BE2C (cell line): Measurements from ENCODE around the gene ITPRIP.

ENCODE experiments used
- DNase-seq: peaks from one replicate; pipeline ENCODE4 v3.0.0-alpha.2; 2020
- H3K27me3 ChIP-seq: fragments of 250-450 bp; sonication (Bioruptor Pico); 2 replicates; pipeline ENCODE4 v1.5.1; 2020; ENCODE audit warnings: mild to moderate bottlenecking
- H3K36me3 ChIP-seq: fragments of 250-450 bp; sonication (Bioruptor Pico); 2 replicates; pipeline ENCODE4 v1.5.1; 2020; ENCODE audit warnings: mild to moderate bottlenecking
- H3K4me1 ChIP-seq: fragments of 250-450 bp; sonication (Bioruptor Pico); 2 replicates; pipeline ENCODE4 v1.5.1; 2020
- H3K4me3 ChIP-seq: 2 replicates; pipeline ENCODE4 v1.5.1; 2011; ENCODE audit warnings: low read depth, low read length
- H3K9me3 ChIP-seq: fragments of 250-450 bp; sonication (Bioruptor Pico); 2 replicates; pipeline ENCODE4 v1.5.1; 2020
- CTCF ChIP-seq: IDR thresholded peaks from 2 replicates; pipeline ENCODE4 v1.5.1; 2012; ENCODE audit warnings: mild to moderate bottlenecking, low read depth, low read length

Gene ITPRIP

GRCh38 chr10:104321725-104322415, 16.4 kb downstream of the ITPRIP start:
- no peak for DNase-seq
- H3K4me3 ChIP-seq, result no peak overlapping the region
- no peaks in the 10 kb centered on the region for H3K4me1 ChIP-seq
- no peak for TF ChIP-seq CTCF
- H3K9me3 ChIP-seq, result no peaks in the 10 kb centered on the region
- no peaks in the 10 kb centered on the region for H3K36me3 ChIP-seq
- no peaks in the 10 kb centered on the region for H3K27me3 ChIP-seq

GRCh38 chr10:104321226-104321625, 17.0 kb downstream of the ITPRIP start:
- TF ChIP-seq CTCF, result no peak
- Histone ChIP-seq H3K36me3 (no peaks in the 10 kb centered on the region), H3K9me3 (no peaks in the 10 kb centered on the region), H3K27me3 (no peaks in the 10 kb centered on the region), H3K4me1 (no peaks in the 10 kb centered on the region), H3K4me3 (no peak overlapping the region)
- no peak for DNase-seq

- TF ChIP-seq CTCF, result no peak
- no peak overlapping the region for H3K4me3 ChIP-seq
- no peaks in the 10 kb centered on the region for H3K27me3 ChIP-seq
- no peaks in the 10 kb centered on the region for H3K9me3 ChIP-seq
- no peaks in the 10 kb centered on the region for H3K36me3 ChIP-seq
- no peaks in the 10 kb centered on the region for H3K4me1 ChIP-seq
- no peak for DNase-seq
Observed at GRCh38 chr10:104318810-104319741, 19.2 kb downstream of the ITPRIP start.

GRCh38 chr10:104318326-104318725, 19.9 kb downstream of the ITPRIP start:
- no peaks in the 10 kb centered on the region for H3K4me1 ChIP-seq
- H3K4me3 ChIP-seq, result no peak overlapping the region
- no peaks in the 10 kb centered on the region for H3K9me3 ChIP-seq
- DNase-seq, result no peak
- H3K36me3 ChIP-seq, result no peaks in the 10 kb centered on the region
- TF ChIP-seq CTCF, result no peak
- no peaks in the 10 kb centered on the region for H3K27me3 ChIP-seq

- Histone ChIP-seq H3K27me3 (no peaks in the 10 kb centered on the region), H3K4me1 (no peaks in the 10 kb centered on the region), H3K4me3 (no peak overlapping the region), H3K9me3 (no peaks in the 10 kb centered on the region), H3K36me3 (no peaks in the 10 kb centered on the region)
- DNase-seq, result no peak
- TF ChIP-seq CTCF, result no peak
Observed at GRCh38 chr10:104317726-104318299, 20.5 kb downstream of the ITPRIP start.
